Mesenchymal stem cell (in vitro differentiated cells and primary cell): ENCODE results near the gene TMC7.
"Not testable (repeated sequence)": the region's sequence is repeated elsewhere in the genome, so short reads cannot be mapped to it uniquely, and the experiment has no call there.

Experiments used
- DNase-seq: peaks from one replicate; pipeline ENCODE4 v3.0.0-alpha.2; 2013
- H2AFZ ChIP-seq: one replicate; pipeline ENCODE4 v1.6.1; 2013; ENCODE audit warnings: low read depth, mild to moderate bottlenecking, control low read depth, inconsistent platforms, low read length, moderate library complexity
- H2AK5ac ChIP-seq: 2 replicates; pipeline ENCODE4 v1.6.1; 2013; ENCODE audit warnings: low read length, moderate library complexity, mild to moderate bottlenecking, inconsistent platforms; ENCODE audit not compliant: severe bottlenecking
- H2BK120ac ChIP-seq: one replicate; pipeline ENCODE4 v1.6.1; 2013; ENCODE audit warnings: low read depth, mild to moderate bottlenecking, inconsistent platforms, low read length, moderate library complexity
- H2BK12ac ChIP-seq, 2 experiments: one replicate each; pipeline ENCODE4 v1.6.1; 2013; ENCODE audit warnings: inconsistent platforms in 2 of 2, low read length in 2 of 2, mild to moderate bottlenecking in 2 of 2, moderate library complexity in 2 of 2, control low read depth in 1 of 2
- H2BK15ac ChIP-seq: one replicate; pipeline ENCODE4 v1.6.1; 2013; ENCODE audit warnings: mild to moderate bottlenecking, low read depth, inconsistent platforms; ENCODE audit not compliant: poor library complexity, severe bottlenecking
- H2BK5ac ChIP-seq: 2 replicates; pipeline ENCODE4 v1.6.1; 2013; ENCODE audit warnings: low read depth, mild to moderate bottlenecking, low read length, control low read depth, inconsistent platforms; ENCODE audit not compliant: poor library complexity, severe bottlenecking
- H3K14ac ChIP-seq, 2 experiments: one replicate each; pipeline ENCODE4 v1.6.1; 2013; ENCODE audit warnings: inconsistent platforms in 2 of 2, low read length in 2 of 2, control low read depth in 1 of 2, mild to moderate bottlenecking in 1 of 2, moderate library complexity in 1 of 2
- H3K18ac ChIP-seq, 2 experiments: one replicate each; pipeline ENCODE4 v1.6.1; 2013; ENCODE audit warnings: inconsistent platforms in 2 of 2, low read length in 2 of 2, control low read depth in 1 of 2, low read depth in 1 of 2, mild to moderate bottlenecking in 1 of 2
- H3K23ac ChIP-seq, 2 experiments: one replicate each; pipeline ENCODE4 v1.6.1; 2013; ENCODE audit warnings: inconsistent platforms in 2 of 2, low read length in 2 of 2, mild to moderate bottlenecking in 2 of 2, moderate library complexity in 2 of 2, control low read depth in 1 of 2
- H3K27ac ChIP-seq: 2 replicates; pipeline ENCODE4 v1.5.1; 2013; ENCODE audit warnings: mild to moderate bottlenecking, moderate library complexity, low read length, control low read depth, inconsistent platforms; ENCODE audit not compliant: poor library complexity, severe bottlenecking
- H3K27me3 ChIP-seq, 2 experiments: 2 replicates each; pipeline versions ENCODE4 v1.6.1 to v1.7.0; 2013; ENCODE audit warnings: low read length in 2 of 2, mild to moderate bottlenecking in 2 of 2, moderate library complexity in 2 of 2, control low read depth in 1 of 2, inconsistent platforms in 1 of 2; ENCODE audit not compliant: control insufficient read depth in 1 of 2, insufficient read depth in 1 of 2
- H3K36me3 ChIP-seq, 2 experiments: 2 replicates each; pipeline versions ENCODE4 v1.6.1 to v1.7.0; 2013; ENCODE audit warnings: low read length in 2 of 2, control low read depth in 1 of 2, inconsistent platforms in 1 of 2, low read depth in 1 of 2, mild to moderate bottlenecking in 1 of 2; ENCODE audit not compliant: insufficient read depth in 2 of 2, control insufficient read depth in 1 of 2
- H3K4ac ChIP-seq, 2 experiments: one replicate each; pipeline ENCODE4 v1.6.1; 2013; ENCODE audit warnings: inconsistent platforms in 2 of 2, low read length in 2 of 2, mild to moderate bottlenecking in 2 of 2, moderate library complexity in 2 of 2, control low read depth in 1 of 2, low read depth in 1 of 2
- H3K4me1 ChIP-seq: 2 replicates; pipeline ENCODE4 v1.6.1; 2013; ENCODE audit warnings: low read depth, low read length, control low read depth; ENCODE audit not compliant: control insufficient read depth, insufficient read depth
- H3K4me2 ChIP-seq: 2 replicates; pipeline ENCODE4 v1.6.1; 2013; ENCODE audit warnings: low read length, mild to moderate bottlenecking, inconsistent platforms; ENCODE audit not compliant: poor library complexity, severe bottlenecking
- H3K4me3 ChIP-seq, 2 experiments: 2 replicates each; pipeline versions ENCODE4 v1.5.1 to v1.7.0; 2013; ENCODE audit warnings: low read length in 2 of 2, mild to moderate bottlenecking in 2 of 2, control low read depth in 1 of 2, low read depth in 1 of 2; ENCODE audit not compliant: insufficient read depth in 1 of 2
- H3K79me1 ChIP-seq: replicated peaks from 2 replicates; pipeline ENCODE4 v1.6.1; 2013; ENCODE audit warnings: mild to moderate bottlenecking, control low read depth, low read length, inconsistent platforms; ENCODE audit not compliant: poor library complexity, severe bottlenecking
- H3K9ac ChIP-seq: 2 replicates; pipeline ENCODE4 v1.7.0; 2013; ENCODE audit warnings: mild to moderate bottlenecking, low read length, moderate library complexity
- H3K9me3 ChIP-seq: 2 replicates; pipeline ENCODE4 v1.7.0; 2013; ENCODE audit warnings: mild to moderate bottlenecking, low read length; ENCODE audit not compliant: control insufficient read depth
- H4K8ac ChIP-seq: one replicate; pipeline ENCODE4 v1.6.1; 2013; ENCODE audit warnings: inconsistent platforms, mild to moderate bottlenecking, low read length, moderate library complexity
- H4K91ac ChIP-seq: one replicate; pipeline ENCODE4 v1.6.1; 2013; ENCODE audit warnings: mild to moderate bottlenecking, low read length, inconsistent platforms
- WGBS: methylation state at CpG from one replicate; pipeline ENCODE4 v1.1.7; 2013; ENCODE audit warnings: mixed read lengths; 5-methylcytosine and 5-hydroxymethylcytosine counted together

Gene TMC7

DNA sequence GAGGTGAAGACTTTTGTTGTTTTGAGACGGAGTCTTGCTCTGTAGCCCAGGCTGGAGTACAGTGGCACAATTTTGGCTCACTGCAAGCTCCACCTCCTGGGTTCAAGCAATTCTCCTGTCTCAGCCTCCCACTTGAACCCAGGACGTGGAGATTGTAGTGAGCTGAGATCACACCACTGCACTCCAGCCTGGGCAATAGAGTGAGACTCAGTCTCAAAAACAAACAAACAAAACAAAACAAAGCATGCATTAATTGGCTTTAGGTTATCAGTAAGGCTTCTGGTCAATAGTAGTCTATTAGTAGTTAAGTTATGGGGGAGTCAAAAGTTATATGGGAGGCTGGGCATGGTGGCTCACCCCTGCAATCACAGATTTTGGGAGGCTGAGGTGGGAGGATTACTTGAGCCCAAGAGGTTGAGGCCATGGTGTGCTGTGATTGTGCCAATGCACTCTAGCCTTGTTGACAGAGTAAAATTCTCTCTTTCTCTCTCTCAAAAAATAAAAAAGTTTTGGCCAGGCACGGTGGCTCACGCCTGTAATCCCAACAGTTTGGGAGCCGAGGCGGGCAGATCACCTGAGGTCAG, 27.0 kb upstream of the TMC7 start:
- not testable (repeated sequence) for H3K79me1 ChIP-seq, H3K4ac ChIP-seq, H2AK5ac ChIP-seq, H3K4me3 ChIP-seq, H2BK5ac ChIP-seq, H3K36me3 ChIP-seq, H3K23ac ChIP-seq, H2BK15ac ChIP-seq, H4K8ac ChIP-seq, H3K4me1 ChIP-seq, H2BK12ac ChIP-seq, H3K9me3 ChIP-seq, DNase-seq, H4K91ac ChIP-seq, H2AFZ ChIP-seq, H3K9ac ChIP-seq, H3K27ac ChIP-seq, H3K4me2 ChIP-seq, H2BK120ac ChIP-seq, H3K14ac ChIP-seq
- WGBS = 100% methylated on average over 5 of the region's 6 CpGs
- peaks cover 0 to 17% of the 10 kb centered on the region in 2 experiments for H3K27me3 ChIP-seq
- peak overlapping the region in 1 of 2 experiments; percentile 21 for H3K18ac ChIP-seq

DNA sequence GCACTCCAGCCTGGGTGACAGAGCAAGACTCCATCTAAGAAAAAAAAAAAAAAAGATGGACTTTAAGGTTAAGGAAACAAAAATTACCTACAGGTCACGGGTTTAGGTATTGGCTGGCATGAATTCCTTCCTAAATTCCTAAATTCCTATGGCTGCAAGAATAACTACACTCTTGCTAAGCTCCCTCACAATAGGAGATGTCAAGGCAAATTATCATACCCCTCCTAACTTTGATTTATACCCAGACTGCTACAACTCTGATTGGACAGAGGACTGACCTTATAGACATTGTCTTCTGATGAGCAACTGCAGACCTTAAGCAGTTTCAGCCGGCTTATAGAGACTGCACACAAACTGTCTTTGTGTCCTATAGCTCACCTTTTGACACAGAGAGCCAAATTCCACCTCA, 25.1 kb upstream of the TMC7 start:
- Histone ChIP-seq H4K91ac (no peak overlapping the region), H3K23ac (no peak overlapping the region), H3K14ac (no peak overlapping the region), H3K4ac (no peak overlapping the region), H3K9ac (no peak overlapping the region), H3K79me1 (no peaks in the 10 kb centered on the region), H4K8ac (no peak overlapping the region), H2BK120ac (no peak overlapping the region), H2AK5ac (no peak overlapping the region), H3K18ac (no peak overlapping the region), H3K36me3 (no peaks in the 10 kb centered on the region), H3K9me3 (no peaks in the 10 kb centered on the region), H2AFZ (no peak overlapping the region), H2BK5ac (no peak overlapping the region), H2BK15ac (no peak overlapping the region), H3K27me3 (peaks cover 0 to 17% of the 10 kb centered on the region in 2 experiments), H2BK12ac (no peak overlapping the region), H3K4me2 (no peak overlapping the region), H3K4me3 (no peak overlapping the region), H3K4me1 (no peaks in the 10 kb centered on the region), H3K27ac (no peak overlapping the region)
- 71% methylated on average over 2 of the region's 2 CpGs for WGBS
- DNase-seq = no peak

DNA sequence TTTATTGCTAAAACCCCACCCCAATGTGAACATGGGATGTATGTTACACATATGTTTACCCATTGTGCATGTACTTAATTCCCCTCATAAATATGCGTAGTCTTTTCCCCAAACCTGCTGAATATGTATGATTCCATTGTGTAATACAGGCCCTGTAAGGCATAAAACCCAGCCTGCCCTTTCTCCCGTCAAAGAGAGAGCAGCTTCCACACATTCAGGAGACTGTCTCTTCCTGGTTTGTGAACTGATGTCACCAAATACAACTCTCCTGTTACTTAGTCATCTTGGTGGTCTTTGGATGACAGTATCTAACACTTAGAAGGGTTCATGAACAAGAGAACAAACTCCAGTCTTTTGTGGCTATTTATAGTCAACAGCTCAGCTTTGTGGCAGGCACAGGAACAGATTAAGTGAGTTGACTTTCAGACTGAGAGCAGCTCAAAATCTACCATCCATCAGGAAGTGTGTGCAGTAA, 24.7 kb upstream of the TMC7 start:
- H4K91ac ChIP-seq = no peak overlapping the region
- no peak overlapping the region for H2BK5ac ChIP-seq
- H2AFZ ChIP-seq = no peak overlapping the region
- H3K18ac ChIP-seq = no peak overlapping the region
- no peak overlapping the region for H4K8ac ChIP-seq
- H3K79me1 ChIP-seq = no peaks in the 10 kb centered on the region
- no peak overlapping the region for H2BK120ac ChIP-seq
- no peak overlapping the region for H3K23ac ChIP-seq
- no peaks in the 10 kb centered on the region for H3K36me3 ChIP-seq
- peaks cover 0 to 17% of the 10 kb centered on the region in 2 experiments for H3K27me3 ChIP-seq
- H2AK5ac ChIP-seq = no peak overlapping the region
- H3K9me3 ChIP-seq = no peaks in the 10 kb centered on the region
- no peak overlapping the region for H3K4me2 ChIP-seq
- H2BK15ac ChIP-seq = no peak overlapping the region
- H3K4me3 ChIP-seq = no peak overlapping the region
- 86% methylated on average over 2 of the region's 2 CpGs for WGBS
- H3K4me1 ChIP-seq = no peaks in the 10 kb centered on the region
- H2BK12ac ChIP-seq = no peak overlapping the region
- no peak overlapping the region for H3K9ac ChIP-seq
- peak; percentile 48 for DNase-seq
- H3K4ac ChIP-seq = no peak overlapping the region
- no peak overlapping the region for H3K27ac ChIP-seq
- no peak overlapping the region for H3K14ac ChIP-seq

DNA sequence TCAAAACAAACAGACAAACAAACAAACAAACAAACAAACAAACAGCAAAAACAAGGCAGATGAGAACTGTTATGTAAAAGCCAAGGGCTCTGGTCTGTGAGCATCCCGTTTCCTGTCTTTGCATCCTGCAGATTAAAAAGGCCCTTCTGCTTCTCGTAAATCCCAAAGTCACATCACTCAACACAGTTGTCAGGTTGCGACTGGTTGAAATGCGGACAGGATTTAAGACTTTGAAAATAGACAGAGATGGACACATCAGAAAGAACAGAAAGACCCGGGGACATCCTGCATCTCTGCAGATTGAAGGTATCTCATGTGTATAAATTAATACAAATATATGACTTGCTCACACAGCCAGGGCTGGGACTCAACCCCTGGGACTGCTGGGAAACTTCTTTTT, 18.2 kb upstream of the TMC7 start:
- Histone ChIP-seq H3K4ac (no peak overlapping the region), H3K27ac (no peak overlapping the region), H4K8ac (no peak overlapping the region), H3K14ac (no peak overlapping the region), H2AFZ (no peak overlapping the region), H4K91ac (no peak overlapping the region), H3K23ac (no peak overlapping the region), H2BK5ac (no peak overlapping the region), H2BK120ac (no peak overlapping the region), H3K27me3 (peaks cover 0 to 6% of the 10 kb centered on the region in 2 experiments), H2BK15ac (no peak overlapping the region), H3K9me3 (no peaks in the 10 kb centered on the region), H3K4me2 (no peak overlapping the region), H3K4me3 (no peak overlapping the region), H3K4me1 (no peaks in the 10 kb centered on the region), H2BK12ac (no peak overlapping the region), H2AK5ac (no peak overlapping the region), H3K79me1 (no peaks in the 10 kb centered on the region), H3K18ac (no peak overlapping the region), H3K36me3 (no peaks in the 10 kb centered on the region), H3K9ac (no peak overlapping the region)
- no peak for DNase-seq
- 66% methylated on average over 2 of the region's 5 CpGs for WGBS
